Stimulated activated naive CD8-positive, alpha-beta T cell treated with anti-CD3 and anti-CD28 coated beads, Interleukin-15, Interleukin-2, amounts not matched to agents 100 ng/mL and 50 ng/mL, for 24 hours (primary cell): Measurements from ENCODE around the gene SLC25A23.
"Not testable (repeated sequence)": the region's sequence is repeated elsewhere in the genome, so short reads cannot be mapped to it uniquely, and the experiment has no call there.

Experiments used
- H3K27ac Mint-ChIP-seq: one replicate; pipeline ENCODE4 v1.8.0; 2021; ENCODE audit warnings: mild to moderate bottlenecking, mixed read lengths
- H3K27me3 Mint-ChIP-seq: one replicate; pipeline ENCODE4 v1.8.0; 2021; ENCODE audit warnings: mixed read lengths
- H3K36me3 Mint-ChIP-seq: one replicate; pipeline ENCODE4 v1.8.0; 2021; ENCODE audit warnings: low read depth, mixed read lengths
- H3K4me1 Mint-ChIP-seq: one replicate; pipeline ENCODE4 v1.8.0; 2021; ENCODE audit warnings: low read depth, mixed read lengths
- H3K4me3 Mint-ChIP-seq: one replicate; pipeline ENCODE4 v1.8.0; 2021; ENCODE audit warnings: mild to moderate bottlenecking, mixed read lengths
- H3K9me3 Mint-ChIP-seq: one replicate; pipeline ENCODE4 v1.8.0; 2021; ENCODE audit warnings: mixed read lengths

The SLC25A23 gene

DNA sequence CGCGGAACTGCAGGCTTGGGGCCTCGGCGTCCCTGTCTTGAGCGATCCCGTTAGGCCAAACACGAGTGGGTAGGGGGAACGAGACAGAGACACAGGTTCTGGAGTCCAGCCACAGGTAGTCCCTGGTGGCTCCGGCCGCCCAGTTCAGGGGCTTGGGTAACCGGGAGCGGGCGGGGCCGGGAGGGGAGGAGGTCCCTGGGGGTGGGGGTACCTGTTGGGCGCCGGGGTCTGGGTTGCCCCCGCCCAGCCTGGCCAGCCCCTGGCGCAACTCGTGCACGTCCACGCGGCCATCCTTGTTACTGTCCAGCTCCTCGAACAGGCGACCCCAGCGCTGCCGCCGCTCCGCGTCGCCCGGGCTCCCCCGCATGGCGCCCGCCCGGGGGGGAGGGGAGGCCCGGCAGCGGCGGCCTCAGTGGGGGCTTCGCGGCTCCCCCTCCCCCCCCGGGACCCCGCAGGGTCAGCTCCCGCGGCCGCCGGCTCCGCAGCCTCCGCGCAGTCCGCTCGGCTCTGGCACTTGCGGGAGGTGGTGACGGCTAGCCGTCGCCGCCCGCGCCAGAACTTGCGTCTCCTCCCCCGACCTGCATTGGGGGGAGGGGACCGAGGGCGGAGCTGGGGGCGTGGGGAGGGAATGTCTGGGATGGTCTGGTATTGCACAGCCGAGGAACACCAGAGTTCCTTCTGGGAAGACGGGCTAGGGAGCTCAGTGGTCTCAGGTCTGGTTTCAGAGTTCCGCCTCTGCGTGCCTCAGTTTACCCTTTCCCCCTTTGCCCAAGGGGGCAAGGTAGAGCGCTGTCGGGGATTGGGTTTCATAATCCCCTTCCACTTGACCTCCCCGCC lies at the start of gene SLC25A23:
Gene SLC25A23, minus strand, starts transcription at position 531 of the 837 bp plus-strand sequence. Its CDS starts 164 bp downstream, at position 367.
- H3K27ac Mint-ChIP-seq: peak within 1 kb of the TSS; percentile 87
- peaks cover 7% of the 10 kb centered on the region for H3K9me3 Mint-ChIP-seq
- peaks cover 11% of the 10 kb centered on the region for H3K36me3 Mint-ChIP-seq
- peak within 1 kb of the TSS; percentile 87 for H3K4me3 Mint-ChIP-seq
- H3K27me3 Mint-ChIP-seq: no peaks in the 10 kb centered on the region
- H3K4me1 Mint-ChIP-seq: peaks cover 22% of the 10 kb centered on the region

GRCh38 chr19:6508028-6508771 lies 48.6 kb upstream of the SLC25A23 start:
- H3K27me3 Mint-ChIP-seq, H3K36me3 Mint-ChIP-seq, H3K9me3 Mint-ChIP-seq, H3K27ac Mint-ChIP-seq, H3K4me3 Mint-ChIP-seq: not testable (repeated sequence)
- peaks cover 11% of the 10 kb centered on the region for H3K4me1 Mint-ChIP-seq

DNA sequence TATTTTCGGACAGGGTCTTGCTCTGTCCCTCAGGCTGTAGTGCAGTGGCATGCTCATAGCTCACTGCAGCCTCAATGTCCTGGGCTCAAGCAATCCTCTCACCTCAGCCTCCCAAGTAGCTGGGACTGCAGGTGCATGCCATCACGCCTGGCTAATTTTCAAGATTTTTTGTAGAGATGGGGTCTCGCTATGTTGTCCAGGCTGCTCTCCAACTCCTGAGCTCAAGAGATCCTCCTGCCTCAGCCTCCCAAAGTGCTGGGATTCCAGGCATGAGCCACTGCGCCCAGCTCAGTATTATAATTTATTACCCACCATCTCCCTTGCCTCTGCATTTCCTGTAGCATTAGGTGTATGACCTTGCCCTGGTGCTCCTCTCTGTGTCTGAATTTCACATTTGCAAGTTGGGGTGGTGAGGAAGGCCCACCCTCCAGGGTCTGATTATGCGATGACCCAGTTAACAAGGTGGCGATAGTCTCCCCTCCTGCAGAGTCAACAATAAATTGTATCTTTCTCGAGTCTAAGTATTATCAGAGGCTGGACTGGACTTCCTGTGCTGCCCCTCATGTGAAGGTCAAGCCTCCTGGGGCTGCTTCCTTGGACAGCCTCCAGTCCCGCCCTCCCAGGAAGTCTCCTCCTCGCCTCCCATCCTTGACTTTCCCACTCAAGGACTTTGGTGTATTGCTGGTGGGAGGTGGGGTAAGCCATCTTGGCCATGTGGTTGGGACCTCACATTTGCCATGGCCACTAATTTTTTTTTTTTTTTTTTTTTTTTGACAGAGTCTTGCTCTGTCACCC lies 44.0 kb upstream of the SLC25A23 start:
- Mint-ChIP-seq H3K4me3 (no peak overlapping the region), H3K4me1 (peaks cover 17% of the 10 kb centered on the region), H3K36me3 (no peaks in the 10 kb centered on the region), H3K27ac (no peak overlapping the region), H3K27me3 (peaks cover 13% of the 10 kb centered on the region), H3K9me3 (no peaks in the 10 kb centered on the region)

- no peaks in the 10 kb centered on the region for H3K9me3 Mint-ChIP-seq
- H3K27ac Mint-ChIP-seq: peak within 1 kb of the TSS; percentile 68
- H3K36me3 Mint-ChIP-seq: no peaks in the 10 kb centered on the region
- peak within 1 kb of the TSS; percentile 83 for H3K4me3 Mint-ChIP-seq
- peaks cover 13% of the 10 kb centered on the region for H3K27me3 Mint-ChIP-seq
- peaks cover 17% of the 10 kb centered on the region for H3K4me1 Mint-ChIP-seq
Measured at GRCh38 chr19:6501740-6502648, 42.4 kb upstream of the SLC25A23 start, which contains the start of gene TUBB4A. TUBB4A (minus strand) TSS chr19:6502309; CDS start chr19:6502212, 97 bp downstream.

GRCh38 chr19:6500837-6501739 lies 41.5 kb upstream of the SLC25A23 start:
- Mint-ChIP-seq H3K4me3 (peak overlapping the region; percentile 83), H3K9me3 (no peaks in the 10 kb centered on the region), H3K27me3 (peaks cover 13% of the 10 kb centered on the region), H3K36me3 (no peaks in the 10 kb centered on the region), H3K4me1 (peaks cover 17% of the 10 kb centered on the region), H3K27ac (peak overlapping the region; percentile 68)

DNA sequence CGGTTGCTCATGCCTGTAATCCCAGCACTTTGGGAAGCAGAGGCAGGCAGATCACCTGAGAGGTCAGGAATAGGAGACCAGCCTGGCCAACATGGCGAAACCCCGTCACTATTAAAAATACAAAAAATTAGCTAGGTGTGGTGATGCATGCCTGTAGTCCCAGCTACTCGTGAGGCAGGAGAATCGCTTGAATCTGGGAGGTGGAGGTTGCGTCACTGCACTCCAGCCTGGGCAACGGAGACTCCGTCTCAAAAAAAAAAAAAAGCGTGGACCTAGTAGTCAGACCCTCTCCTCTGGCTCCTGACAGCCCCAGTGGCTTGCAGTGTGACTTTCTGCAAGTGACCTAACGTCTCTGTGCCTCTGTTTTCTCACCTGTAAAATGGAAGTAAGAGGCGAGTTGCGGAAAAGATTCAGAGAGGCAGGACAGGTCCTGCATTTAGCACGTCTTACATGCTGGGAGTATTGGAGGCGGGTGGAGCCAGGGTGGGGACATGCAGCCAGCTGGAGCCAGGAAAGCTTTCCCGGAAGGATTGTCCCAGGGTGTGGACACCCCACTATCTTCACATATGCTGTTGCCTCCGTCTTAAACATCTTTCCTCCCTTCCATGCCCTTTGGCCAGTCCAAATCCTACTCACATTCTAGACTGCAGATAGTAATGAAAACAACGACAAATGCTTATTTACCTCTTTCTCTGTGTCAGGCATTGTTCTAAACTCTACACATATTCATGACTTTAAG lies 39.6 kb upstream of the SLC25A23 start:
- H3K27ac Mint-ChIP-seq: no peak overlapping the region
- peaks cover 13% of the 10 kb centered on the region for H3K27me3 Mint-ChIP-seq
- H3K36me3 Mint-ChIP-seq: no peaks in the 10 kb centered on the region
- H3K4me3 Mint-ChIP-seq: no peak overlapping the region
- peaks cover 9% of the 10 kb centered on the region for H3K4me1 Mint-ChIP-seq
- no peaks in the 10 kb centered on the region for H3K9me3 Mint-ChIP-seq

DNA sequence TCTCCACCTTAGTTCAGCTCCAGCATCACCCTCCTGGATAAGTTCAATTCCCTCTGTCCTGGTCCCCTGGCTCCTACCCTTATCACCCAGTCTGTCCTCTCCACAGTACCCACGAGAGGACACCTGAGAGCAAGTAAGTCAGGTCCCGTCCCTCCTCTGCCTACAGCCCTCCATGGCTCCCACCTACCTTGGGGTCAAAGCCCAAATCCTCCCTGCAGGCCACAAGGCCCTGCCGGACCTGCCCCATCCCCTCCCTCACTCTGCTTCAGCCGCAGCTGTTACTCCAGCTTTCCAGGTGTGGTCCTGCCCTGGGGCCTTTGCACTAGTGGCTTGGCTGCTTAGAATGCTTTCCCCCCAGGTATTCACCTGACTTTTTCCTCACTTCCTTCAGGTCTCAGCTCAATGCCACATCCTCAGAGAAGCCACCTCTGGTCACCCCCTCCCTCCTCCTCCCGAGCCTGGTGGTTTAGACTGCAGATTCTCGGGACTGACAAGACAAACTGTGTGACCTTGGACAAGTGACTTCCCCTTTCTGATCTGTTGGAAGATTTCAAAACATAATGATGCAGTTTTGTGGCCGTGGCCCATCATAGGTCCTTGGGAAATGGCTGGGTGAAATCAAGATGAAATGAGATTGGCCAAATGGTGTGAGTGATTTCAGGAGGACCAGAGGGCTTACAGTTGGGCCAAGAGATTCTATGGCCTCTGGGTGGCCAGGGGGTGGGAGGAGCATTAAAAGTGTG lies 38.9 kb upstream of the SLC25A23 start:
- Mint-ChIP-seq H3K4me3 (no peak overlapping the region), H3K4me1 (peaks cover 9% of the 10 kb centered on the region), H3K27ac (no peak overlapping the region), H3K9me3 (no peaks in the 10 kb centered on the region), H3K27me3 (peaks cover 10% of the 10 kb centered on the region), H3K36me3 (no peaks in the 10 kb centered on the region)

DNA sequence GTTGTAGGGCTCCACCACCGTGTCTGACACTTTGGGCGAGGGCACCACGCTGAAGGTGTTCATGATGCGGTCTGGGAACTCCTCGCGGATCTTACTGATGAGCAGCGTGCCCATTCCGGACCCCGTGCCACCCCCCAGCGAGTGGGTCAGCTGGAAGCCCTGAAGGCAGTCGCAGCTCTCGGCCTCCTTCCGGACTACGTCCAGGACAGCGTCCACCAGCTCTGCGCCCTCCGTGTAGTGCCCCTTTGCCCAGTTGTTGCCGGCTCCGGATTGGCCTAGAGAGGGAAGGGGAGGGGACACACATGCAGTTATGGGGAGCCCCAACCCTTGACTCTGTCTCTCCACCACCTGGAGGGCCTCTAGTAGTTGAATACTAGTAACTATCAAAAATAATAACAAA lies 36.4 kb upstream of the SLC25A23 start:
- Mint-ChIP-seq H3K27me3 (peaks cover 2% of the 10 kb centered on the region), H3K4me1 (peaks cover 9% of the 10 kb centered on the region), H3K9me3 (peaks cover 9% of the 10 kb centered on the region), H3K4me3 (no peak overlapping the region), H3K36me3 (no peaks in the 10 kb centered on the region), H3K27ac (no peak overlapping the region)

DNA sequence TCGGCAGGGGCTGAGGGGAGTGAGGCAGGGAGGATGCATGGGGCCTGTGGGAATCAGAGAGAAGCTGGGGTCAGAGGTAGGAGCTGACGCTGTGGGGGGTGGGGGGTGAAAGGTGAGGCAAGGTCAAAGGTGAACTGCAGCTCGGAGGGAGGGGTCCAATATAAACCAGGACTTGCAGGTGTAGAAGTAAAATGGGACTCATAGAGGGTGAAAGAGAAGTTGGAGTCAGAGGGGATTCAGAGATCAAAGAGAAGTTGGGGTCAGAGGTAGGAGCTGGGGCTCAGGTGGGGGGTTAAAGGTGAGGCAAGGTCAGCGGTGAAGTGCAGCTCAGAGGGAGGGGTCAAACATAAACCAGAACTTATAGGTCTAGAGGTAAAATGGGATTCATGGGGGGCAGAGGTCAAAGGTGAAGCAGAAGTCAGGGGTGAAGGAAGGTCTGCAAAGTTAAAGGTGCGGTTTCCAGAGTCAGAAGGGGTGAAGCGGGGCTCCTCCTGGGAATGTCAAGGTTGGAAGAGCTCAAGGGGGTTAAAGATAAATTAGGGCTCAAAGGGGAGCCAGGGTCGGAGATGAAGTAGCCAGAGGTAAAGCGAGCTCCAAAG lies 34.9 kb upstream of the SLC25A23 start:
- H3K27me3 Mint-ChIP-seq: no peaks in the 10 kb centered on the region
- no peak overlapping the region for H3K4me3 Mint-ChIP-seq
- peaks cover 9% of the 10 kb centered on the region for H3K9me3 Mint-ChIP-seq
- H3K27ac Mint-ChIP-seq: no peak overlapping the region
- H3K36me3 Mint-ChIP-seq: no peaks in the 10 kb centered on the region
- peaks cover 14% of the 10 kb centered on the region for H3K4me1 Mint-ChIP-seq

DNA sequence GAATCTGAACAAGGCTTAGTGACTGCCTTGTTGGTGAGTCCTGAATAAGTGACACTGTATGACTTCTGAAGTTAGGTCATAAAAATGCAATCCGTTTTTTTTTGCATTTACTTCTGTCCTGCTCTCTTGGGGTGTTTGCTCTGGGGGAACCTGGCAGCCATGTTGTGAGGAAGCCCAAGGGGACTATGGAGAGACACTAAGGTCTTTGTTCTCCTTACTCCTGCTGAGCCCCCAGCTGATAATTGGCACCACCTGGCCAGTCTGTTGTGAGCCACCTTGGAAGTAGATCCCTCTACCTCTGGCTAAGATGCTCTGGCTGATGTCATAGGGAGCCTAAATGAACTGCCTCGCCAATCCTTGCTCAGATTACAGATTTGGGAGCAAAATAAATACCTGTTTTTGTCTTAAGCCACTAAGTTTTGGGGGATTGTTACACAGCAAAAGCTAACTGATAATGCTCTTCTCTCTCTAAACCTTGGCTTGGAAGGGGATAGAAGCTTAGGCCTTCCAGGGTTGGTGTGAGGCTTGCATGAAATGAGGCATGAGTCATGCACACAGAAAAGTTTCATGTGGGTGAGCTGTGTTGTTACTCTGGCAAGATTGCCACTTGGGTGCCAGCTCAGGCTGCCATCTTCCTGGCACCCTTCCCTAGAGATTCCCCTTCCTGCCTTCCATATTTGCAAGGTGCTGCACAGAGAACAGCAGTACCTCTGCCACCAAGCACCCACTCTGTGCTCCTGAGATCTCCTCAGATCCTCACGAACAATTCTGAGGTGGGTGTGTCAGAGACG lies 32.4 kb upstream of the SLC25A23 start:
- H3K4me3 Mint-ChIP-seq: no peak overlapping the region
- no peaks in the 10 kb centered on the region for H3K36me3 Mint-ChIP-seq
- H3K27ac Mint-ChIP-seq: no peak overlapping the region
- peaks cover 16% of the 10 kb centered on the region for H3K4me1 Mint-ChIP-seq
- no peaks in the 10 kb centered on the region for H3K27me3 Mint-ChIP-seq
- H3K9me3 Mint-ChIP-seq: peaks cover 9% of the 10 kb centered on the region

GRCh38 chr19:6490134-6490533 lies 30.5 kb upstream of the SLC25A23 start:
- H3K4me3 Mint-ChIP-seq: peak overlapping the region; percentile 76
- no peaks in the 10 kb centered on the region for H3K27me3 Mint-ChIP-seq
- peaks cover 9% of the 10 kb centered on the region for H3K9me3 Mint-ChIP-seq
- H3K36me3 Mint-ChIP-seq: no peaks in the 10 kb centered on the region
- H3K27ac Mint-ChIP-seq: no peak overlapping the region
- peaks cover 16% of the 10 kb centered on the region for H3K4me1 Mint-ChIP-seq
